Measurements from ENCODE around the gene ELF5. TPM values are rescaled to one million over a fixed set of nuclear protein-coding genes. Genes with fewer than 3 reads are reported as not detected.

The ELF5 gene
- total RNA-seq, 1 donor from 2014 or later, result not detected

GRCh38 chr11:34480314-34480713 lies 33.3 kb downstream of the ELF5 start:
- peaks cover 0 to 4% (median 0%) of the 10 kb centered on the region in 3 donors for H3K27me3 ChIP-seq (ENCODE audit: control insufficient read depth in 3 of 3, insufficient read depth in 3 of 3, low read length in 3 of 3)
- no peak overlapping the region for H3K4me3 ChIP-seq (ENCODE audit: low read length in 3 of 3)
- no peak overlapping the region for H3K27ac ChIP-seq (ENCODE audit: low read depth, low read length)
- H3K9ac ChIP-seq (ENCODE audit: low read depth in 1 of 3, low read length in 3 of 3), result no peak overlapping the region
- H3K4me1 ChIP-seq (ENCODE audit: control insufficient read depth in 3 of 3, insufficient read depth in 3 of 3, low read length in 3 of 3), result peaks cover 3 to 12% (median 9%) of the 10 kb centered on the region in 3 donors
- no peaks in the 10 kb centered on the region for H3K36me3 ChIP-seq (ENCODE audit: control insufficient read depth in 3 of 3, insufficient read depth in 3 of 3, low read length in 3 of 3)
- H3K9me3 ChIP-seq (ENCODE audit: control insufficient read depth in 3 of 3, low read length in 3 of 3), result no peaks in the 10 kb centered on the region

- H3K36me3 ChIP-seq (ENCODE audit: control insufficient read depth in 3 of 3, insufficient read depth in 3 of 3, low read length in 3 of 3), result no peaks in the 10 kb centered on the region
- H3K27me3 ChIP-seq (ENCODE audit: control insufficient read depth in 3 of 3, insufficient read depth in 3 of 3, low read length in 3 of 3), result no peaks in the 10 kb centered on the region
- no peak overlapping the region for H3K27ac ChIP-seq (ENCODE audit: low read depth, low read length)
- peaks cover 8 to 15% (median 12%) of the 10 kb centered on the region in 3 donors for H3K4me1 ChIP-seq (ENCODE audit: control insufficient read depth in 3 of 3, insufficient read depth in 3 of 3, low read length in 3 of 3)
- no peaks in the 10 kb centered on the region for H3K9me3 ChIP-seq (ENCODE audit: control insufficient read depth in 3 of 3, low read length in 3 of 3)
- no peak overlapping the region for H3K9ac ChIP-seq (ENCODE audit: low read depth in 1 of 3, low read length in 3 of 3)
- no peak overlapping the region for H3K4me3 ChIP-seq (ENCODE audit: low read length in 3 of 3)
Observed at GRCh38 chr11:34478845-34479663, 34.5 kb downstream of the ELF5 start.

- Histone ChIP-seq H3K9ac (ENCODE audit: low read depth in 1 of 3, low read length in 3 of 3) (no peak overlapping the region), H3K4me3 (ENCODE audit: low read length in 3 of 3) (no peak overlapping the region), H3K27me3 (ENCODE audit: control insufficient read depth in 3 of 3, insufficient read depth in 3 of 3, low read length in 3 of 3) (no peaks in the 10 kb centered on the region)
Observed at GRCh38 chr11:34476849-34477248, 36.7 kb downstream of the ELF5 start.

GRCh38 chr11:34475656-34476055 lies 37.9 kb downstream of the ELF5 start:
- Histone ChIP-seq H3K4me1 (ENCODE audit: control insufficient read depth in 3 of 3, insufficient read depth in 3 of 3, low read length in 3 of 3) (peaks cover 8 to 15% (median 12%) of the 10 kb centered on the region in 3 donors), H3K27me3 (ENCODE audit: control insufficient read depth in 3 of 3, insufficient read depth in 3 of 3, low read length in 3 of 3) (no peaks in the 10 kb centered on the region), H3K4me3 (ENCODE audit: low read length in 3 of 3) (no peak overlapping the region), H3K9me3 (ENCODE audit: control insufficient read depth in 3 of 3, low read length in 3 of 3) (no peaks in the 10 kb centered on the region), H3K9ac (ENCODE audit: low read depth in 1 of 3, low read length in 3 of 3) (no peak overlapping the region), H3K36me3 (ENCODE audit: control insufficient read depth in 3 of 3, insufficient read depth in 3 of 3, low read length in 3 of 3) (peaks cover 15 to 23% (median 22%) of the 10 kb centered on the region in 3 donors), H3K27ac (ENCODE audit: low read depth, low read length) (no peak overlapping the region)

More at GRCh38 chr11:34476849-34477248, 36.7 kb downstream of the ELF5 start:
- Histone ChIP-seq H3K36me3 (ENCODE audit: control insufficient read depth in 3 of 3, insufficient read depth in 3 of 3, low read length in 3 of 3) (peaks cover 8 to 13% (median 10%) of the 10 kb centered on the region in 3 donors), H3K9me3 (ENCODE audit: control insufficient read depth in 3 of 3, low read length in 3 of 3) (no peaks in the 10 kb centered on the region), H3K27ac (ENCODE audit: low read depth, low read length) (no peak overlapping the region), H3K4me1 (ENCODE audit: control insufficient read depth in 3 of 3, insufficient read depth in 3 of 3, low read length in 3 of 3) (peaks cover 8 to 15% (median 12%) of the 10 kb centered on the region in 3 donors)

GRCh38 chr11:34473603-34474169 lies 39.9 kb downstream of the ELF5 start:
- Histone ChIP-seq H3K27me3 (ENCODE audit: control insufficient read depth in 3 of 3, insufficient read depth in 3 of 3, low read length in 3 of 3) (no peaks in the 10 kb centered on the region), H3K9ac (ENCODE audit: low read depth in 1 of 3, low read length in 3 of 3) (no peak overlapping the region), H3K4me1 (ENCODE audit: control insufficient read depth in 3 of 3, insufficient read depth in 3 of 3, low read length in 3 of 3) (peaks cover 3 to 9% (median 5%) of the 10 kb centered on the region in 3 donors), H3K27ac (ENCODE audit: low read depth, low read length) (peak overlapping the region; percentile 41), H3K4me3 (ENCODE audit: low read length in 3 of 3) (no peak overlapping the region), H3K36me3 (ENCODE audit: control insufficient read depth in 3 of 3, insufficient read depth in 3 of 3, low read length in 3 of 3) (peaks cover 32 to 43% (median 40%) of the 10 kb centered on the region in 3 donors), H3K9me3 (ENCODE audit: control insufficient read depth in 3 of 3, low read length in 3 of 3) (no peaks in the 10 kb centered on the region)

GRCh38 chr11:34468209-34468841 lies 45.3 kb downstream of the ELF5 start:
- Histone ChIP-seq H3K4me1 (ENCODE audit: control insufficient read depth in 3 of 3, insufficient read depth in 3 of 3, low read length in 3 of 3) (no peaks in the 10 kb centered on the region), H3K4me3 (ENCODE audit: low read length in 3 of 3) (no peak overlapping the region), H3K27ac (ENCODE audit: low read depth, low read length) (no peak overlapping the region), H3K9me3 (ENCODE audit: control insufficient read depth in 3 of 3, low read length in 3 of 3) (peaks cover 0 to 5% (median 0%) of the 10 kb centered on the region in 3 donors), H3K27me3 (ENCODE audit: control insufficient read depth in 3 of 3, insufficient read depth in 3 of 3, low read length in 3 of 3) (no peaks in the 10 kb centered on the region), H3K36me3 (ENCODE audit: control insufficient read depth in 3 of 3, insufficient read depth in 3 of 3, low read length in 3 of 3) (peaks cover 61 to 86% (median 76%) of the 10 kb centered on the region in 3 donors), H3K9ac (ENCODE audit: low read depth in 1 of 3, low read length in 3 of 3) (no peak overlapping the region)

GRCh38 chr11:34466802-34467488 lies 46.6 kb downstream of the ELF5 start:
- Histone ChIP-seq H3K9me3 (ENCODE audit: control insufficient read depth in 3 of 3, low read length in 3 of 3) (peaks cover 0 to 5% (median 0%) of the 10 kb centered on the region in 3 donors), H3K36me3 (ENCODE audit: control insufficient read depth in 3 of 3, insufficient read depth in 3 of 3, low read length in 3 of 3) (peaks cover 61 to 85% (median 78%) of the 10 kb centered on the region in 3 donors), H3K4me1 (ENCODE audit: control insufficient read depth in 3 of 3, insufficient read depth in 3 of 3, low read length in 3 of 3) (no peaks in the 10 kb centered on the region), H3K27me3 (ENCODE audit: control insufficient read depth in 3 of 3, insufficient read depth in 3 of 3, low read length in 3 of 3) (no peaks in the 10 kb centered on the region), H3K4me3 (ENCODE audit: low read length in 3 of 3) (no peak overlapping the region), H3K9ac (ENCODE audit: low read depth in 1 of 3, low read length in 3 of 3) (no peak overlapping the region), H3K27ac (ENCODE audit: low read depth, low read length) (no peak overlapping the region)

- no peak overlapping the region for H3K27ac ChIP-seq (ENCODE audit: low read depth, low read length)
- peaks cover 61 to 80% (median 68%) of the 10 kb centered on the region in 3 donors for H3K36me3 ChIP-seq (ENCODE audit: control insufficient read depth in 3 of 3, insufficient read depth in 3 of 3, low read length in 3 of 3)
- H3K4me3 ChIP-seq (ENCODE audit: low read length in 3 of 3), result no peak overlapping the region
- no peaks in the 10 kb centered on the region for H3K4me1 ChIP-seq (ENCODE audit: control insufficient read depth in 3 of 3, insufficient read depth in 3 of 3, low read length in 3 of 3)
- H3K9me3 ChIP-seq (ENCODE audit: control insufficient read depth in 3 of 3, low read length in 3 of 3), result peaks cover 0 to 5% (median 0%) of the 10 kb centered on the region in 3 donors
- H3K9ac ChIP-seq (ENCODE audit: low read depth in 1 of 3, low read length in 3 of 3), result no peak overlapping the region
- no peaks in the 10 kb centered on the region for H3K27me3 ChIP-seq (ENCODE audit: control insufficient read depth in 3 of 3, insufficient read depth in 3 of 3, low read length in 3 of 3)
Observed at GRCh38 chr11:34464591-34465051, 49.0 kb downstream of the ELF5 start.

GRCh38 chr11:34461215-34461614 lies 52.4 kb downstream of the ELF5 start:
- no peak overlapping the region for H3K4me3 ChIP-seq (ENCODE audit: low read length in 3 of 3)
- no peaks in the 10 kb centered on the region for H3K27me3 ChIP-seq (ENCODE audit: control insufficient read depth in 3 of 3, insufficient read depth in 3 of 3, low read length in 3 of 3)
- peaks cover 60 to 80% (median 77%) of the 10 kb centered on the region in 3 donors for H3K36me3 ChIP-seq (ENCODE audit: control insufficient read depth in 3 of 3, insufficient read depth in 3 of 3, low read length in 3 of 3)
- H3K9ac ChIP-seq (ENCODE audit: low read depth in 1 of 3, low read length in 3 of 3), result no peak overlapping the region
- H3K27ac ChIP-seq (ENCODE audit: low read depth, low read length), result no peak overlapping the region
- H3K4me1 ChIP-seq (ENCODE audit: control insufficient read depth in 3 of 3, insufficient read depth in 3 of 3, low read length in 3 of 3), result no peaks in the 10 kb centered on the region
- no peaks in the 10 kb centered on the region for H3K9me3 ChIP-seq (ENCODE audit: control insufficient read depth in 3 of 3, low read length in 3 of 3)

All from skeletal muscle tissue (tissue), 4 donors.